Chondrocyte (in vitro differentiated cells): Measurements from ENCODE around the gene RIPPLY1. TPM values are rescaled to one million over a fixed set of nuclear protein-coding genes. Genes with fewer than 3 reads are reported as not detected.

Experiments used
- DNase-seq: peaks from one replicate; pipeline ENCODE4 v3.0.0; 2021; ENCODE audit warnings: mixed read lengths, low spot score
- H3K27ac Mint-ChIP-seq: one replicate; pipeline ENCODE4 v1.8.0; 2021; ENCODE audit warnings: mild to moderate bottlenecking, moderate library complexity, mixed read lengths; ENCODE audit not compliant: unreplicated experiment
- H3K27me3 Mint-ChIP-seq: 2 replicates; pipeline ENCODE4 v1.8.0; 2021; ENCODE audit warnings: low read depth, mixed read lengths
- H3K36me3 Mint-ChIP-seq: 2 replicates; pipeline ENCODE4 v1.8.0; 2021; ENCODE audit warnings: low read depth, mixed read lengths
- H3K4me1 Mint-ChIP-seq: 2 replicates; pipeline ENCODE4 v1.8.0; 2021; ENCODE audit warnings: low read depth, mild to moderate bottlenecking, mixed read lengths
- H3K4me3 Mint-ChIP-seq: one replicate; pipeline ENCODE4 v1.8.0; 2021; ENCODE audit warnings: mild to moderate bottlenecking, moderate library complexity, mixed read lengths; ENCODE audit not compliant: unreplicated experiment
- H3K9me3 Mint-ChIP-seq: 2 replicates; pipeline ENCODE4 v1.8.0; 2021; ENCODE audit warnings: low read depth, mixed read lengths
- CTCF ChIP-seq: fragments of 200-600 bp; sonication (generic); IDR thresholded peaks from 2 replicates; pipeline ENCODE4 v1.5.0; 2021; ENCODE audit warnings: antibody characterized with exemption, mild to moderate bottlenecking, moderate library complexity
- total RNA-seq: library from RNA; stranded (reverse); gene quantifications from 3 replicates; pipeline ENCODE4 v1.2.1, GENCODE V29; 2021

RIPPLY1 gene
- total RNA-seq, 1 donor from 2014 or later: not detected

GRCh38 chrX:106936246-106936645 is 33.1 kb upstream of the RIPPLY1 start:
- no peaks in the 10 kb centered on the region for H3K27me3 Mint-ChIP-seq
- no peaks in the 10 kb centered on the region for H3K9me3 Mint-ChIP-seq
- H3K27ac Mint-ChIP-seq: no peak overlapping the region
- DNase-seq: no peak
- no peak for TF ChIP-seq CTCF
- no peaks in the 10 kb centered on the region for H3K36me3 Mint-ChIP-seq
- H3K4me1 Mint-ChIP-seq: peaks cover 6% of the 10 kb centered on the region
- H3K4me3 Mint-ChIP-seq: no peak overlapping the region

- Mint-ChIP-seq H3K4me3 (no peak overlapping the region), H3K36me3 (no peaks in the 10 kb centered on the region), H3K4me1 (peaks cover 6% of the 10 kb centered on the region), H3K27me3 (no peaks in the 10 kb centered on the region), H3K27ac (no peak overlapping the region), H3K9me3 (no peaks in the 10 kb centered on the region)
- no peak for TF ChIP-seq CTCF
- DNase-seq: no peak
These were observed 32.0 kb upstream of the RIPPLY1 start for GRCh38 chrX:106935175-106935574.

GRCh38 chrX:106933538-106933961 is 30.4 kb upstream of the RIPPLY1 start:
- H3K4me1 Mint-ChIP-seq: peaks cover 6% of the 10 kb centered on the region
- H3K27ac Mint-ChIP-seq: no peak overlapping the region
- TF ChIP-seq CTCF: no peak
- no peaks in the 10 kb centered on the region for H3K9me3 Mint-ChIP-seq
- H3K36me3 Mint-ChIP-seq: no peaks in the 10 kb centered on the region
- H3K27me3 Mint-ChIP-seq: no peaks in the 10 kb centered on the region
- DNase-seq: no peak
- H3K4me3 Mint-ChIP-seq: no peak overlapping the region

- Mint-ChIP-seq H3K27me3 (no peaks in the 10 kb centered on the region), H3K27ac (no peak overlapping the region), H3K9me3 (no peaks in the 10 kb centered on the region), H3K36me3 (no peaks in the 10 kb centered on the region), H3K4me1 (peaks cover 6% of the 10 kb centered on the region), H3K4me3 (no peak overlapping the region)
- DNase-seq: no peak
- TF ChIP-seq CTCF: no peak
These were observed 29.9 kb upstream of the RIPPLY1 start for GRCh38 chrX:106932960-106933537.

- Mint-ChIP-seq H3K36me3 (no peaks in the 10 kb centered on the region), H3K9me3 (no peaks in the 10 kb centered on the region), H3K4me1 (peaks cover 6% of the 10 kb centered on the region), H3K4me3 (no peak overlapping the region), H3K27me3 (no peaks in the 10 kb centered on the region), H3K27ac (no peak overlapping the region)
- TF ChIP-seq CTCF: no peak
- DNase-seq: no peak
These were observed 29.4 kb upstream of the RIPPLY1 start for GRCh38 chrX:106932492-106932923.
